HTERT RPE-1 (cell line): ENCODE measurements around the gene ABCB1.
"Not testable (repeated sequence)": the region's sequence is repeated elsewhere in the genome, so short reads cannot be mapped to it uniquely, and the experiment has no call there.

Source experiments
- in situ Hi-C: fragments of 300-500 bp; cut with MboI; formaldehyde crosslinking; loops from 4 replicates; pipeline ENCODE4 v1.14.3; 2020; ENCODE audit warnings: low sequenced_read_pairs

Gene ABCB1

DNA sequence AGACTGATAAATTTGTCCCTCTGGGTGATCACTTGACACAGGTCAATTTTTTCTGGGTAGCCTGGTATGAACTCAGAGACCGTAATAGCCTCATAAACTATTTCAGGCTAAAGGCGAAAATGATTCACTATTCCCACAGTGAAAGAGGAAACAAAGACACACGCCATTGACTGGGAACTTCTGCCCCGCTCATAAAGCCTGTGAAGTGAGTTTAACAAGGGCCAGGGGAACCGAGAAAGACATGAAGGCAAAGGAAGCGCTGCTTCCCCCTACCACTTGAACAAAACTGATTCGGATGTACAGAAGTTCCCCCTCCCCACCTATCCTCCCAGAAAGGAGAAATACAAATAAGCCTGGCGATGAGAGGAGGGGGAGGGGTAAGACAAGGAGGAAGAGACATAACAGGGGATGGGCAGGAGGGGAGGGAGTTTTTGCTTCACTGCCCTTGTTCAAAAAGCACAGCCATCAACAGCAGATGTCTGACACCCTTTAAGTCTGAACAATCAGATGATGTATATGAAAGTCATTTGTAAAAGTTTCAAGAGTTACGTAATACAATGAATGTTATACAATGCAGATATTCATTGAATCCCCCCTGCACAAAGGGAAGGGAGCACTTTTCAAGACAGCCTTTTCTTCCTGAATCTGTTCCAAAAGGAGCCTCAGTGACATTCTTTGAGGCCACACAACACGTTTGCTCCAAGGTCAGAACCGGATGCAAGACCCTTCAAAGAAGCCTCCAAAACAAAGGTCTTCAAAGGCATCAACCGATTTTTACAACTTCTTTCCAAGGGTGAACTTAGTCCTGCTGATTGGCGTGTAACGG is 125.9 kb downstream of the ABCB1 start:
- in situ Hi-C loops, result no loop called here

DNA sequence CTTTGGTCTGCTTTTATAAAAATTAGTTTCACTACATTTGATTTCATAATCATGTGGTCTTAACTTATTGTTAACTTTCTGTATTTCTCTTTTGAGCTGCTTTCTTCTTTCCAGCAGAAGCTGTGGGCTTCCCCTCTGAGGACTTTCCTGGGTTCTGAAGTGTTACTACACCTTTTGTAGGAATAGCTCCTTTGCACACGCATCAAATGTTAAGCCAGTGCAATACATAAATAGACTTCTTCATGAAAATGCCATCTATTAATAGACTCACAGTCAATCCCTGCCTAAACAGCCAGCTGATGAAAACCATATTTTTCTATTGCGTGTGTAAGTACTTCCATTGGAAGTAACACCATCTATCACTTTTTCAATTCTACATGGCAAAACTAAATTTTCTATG is 126.7 kb downstream of the ABCB1 start:
- in situ Hi-C loops, result no loop called here

DNA sequence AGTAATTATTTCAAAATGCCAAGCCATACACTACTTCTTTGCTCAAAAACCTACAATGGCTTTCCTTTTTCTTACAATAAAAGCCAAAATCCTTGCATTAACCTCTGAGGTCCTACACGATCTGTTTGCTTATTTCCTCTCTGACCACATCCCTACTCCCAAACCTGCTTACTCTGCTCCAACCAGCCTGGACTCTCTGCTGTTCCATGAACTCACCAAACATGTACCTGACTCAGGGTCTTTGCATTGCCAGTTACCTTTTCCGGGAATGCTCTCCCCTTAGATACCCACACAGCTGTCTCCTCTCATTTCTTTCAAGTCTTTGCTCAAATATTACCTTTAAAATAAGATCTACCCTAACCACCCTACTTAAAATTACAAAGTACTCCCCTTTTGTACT is 127.5 kb downstream of the ABCB1 start:
- in situ Hi-C loops, result no loop called here

DNA sequence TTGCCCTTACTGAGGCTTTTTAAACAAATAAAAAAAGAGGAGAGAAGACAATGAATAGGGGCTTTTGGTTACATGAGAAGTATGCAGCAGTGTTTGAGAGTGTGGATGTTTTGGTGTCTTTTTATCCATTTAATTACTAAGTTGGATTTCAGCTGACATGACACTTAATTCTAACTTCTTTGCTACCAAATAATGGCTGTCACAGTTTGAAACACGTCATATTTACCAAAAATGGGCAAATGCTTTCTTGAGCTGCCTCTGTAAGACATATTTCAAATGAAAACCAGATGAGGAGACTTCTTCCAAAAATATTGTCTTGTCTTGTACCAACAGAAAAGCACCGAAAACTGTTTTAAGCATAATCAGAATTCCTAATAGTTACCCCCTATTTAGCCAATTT is 129.2 kb downstream of the ABCB1 start:
- in situ Hi-C loops, result no loop called here

DNA sequence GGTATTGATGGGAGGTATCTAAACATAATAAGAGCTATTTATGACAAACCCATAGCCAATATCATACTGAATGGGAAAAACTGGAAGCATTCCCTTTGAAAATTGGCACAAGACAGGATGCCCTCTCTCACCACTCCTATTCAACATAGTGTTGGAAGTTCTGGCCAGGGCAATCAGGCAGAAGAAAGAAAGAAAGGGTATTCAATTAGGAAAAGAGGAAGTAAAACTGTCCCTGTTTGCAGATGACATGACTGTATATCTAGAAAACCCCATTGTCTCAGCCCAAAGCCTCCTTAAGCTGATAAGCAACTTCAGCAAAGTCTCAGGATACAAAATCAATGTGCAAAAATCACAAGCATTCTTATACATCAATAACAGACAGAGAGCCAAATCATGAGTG is 131.5 kb downstream of the ABCB1 start:
- in situ Hi-C loops, result not testable (repeated sequence)

DNA sequence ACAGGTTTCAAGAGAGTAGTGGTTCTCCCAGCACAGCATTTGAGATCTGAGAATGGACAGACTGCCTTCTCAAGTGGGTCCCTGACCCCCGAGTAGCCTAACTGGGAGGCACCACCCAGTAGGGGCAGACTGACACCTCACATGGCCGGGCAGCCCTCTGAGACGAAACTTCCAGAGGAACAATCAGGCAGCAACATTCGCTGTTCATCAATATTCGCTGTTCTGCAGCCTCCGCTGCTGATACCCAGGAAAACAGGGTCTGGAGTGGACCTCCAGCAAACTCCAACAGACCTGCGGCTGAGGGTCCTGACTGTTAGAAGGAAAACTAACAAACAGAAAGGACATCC is 135.2 kb downstream of the ABCB1 start:
- in situ Hi-C loops, result not testable (repeated sequence)

DNA sequence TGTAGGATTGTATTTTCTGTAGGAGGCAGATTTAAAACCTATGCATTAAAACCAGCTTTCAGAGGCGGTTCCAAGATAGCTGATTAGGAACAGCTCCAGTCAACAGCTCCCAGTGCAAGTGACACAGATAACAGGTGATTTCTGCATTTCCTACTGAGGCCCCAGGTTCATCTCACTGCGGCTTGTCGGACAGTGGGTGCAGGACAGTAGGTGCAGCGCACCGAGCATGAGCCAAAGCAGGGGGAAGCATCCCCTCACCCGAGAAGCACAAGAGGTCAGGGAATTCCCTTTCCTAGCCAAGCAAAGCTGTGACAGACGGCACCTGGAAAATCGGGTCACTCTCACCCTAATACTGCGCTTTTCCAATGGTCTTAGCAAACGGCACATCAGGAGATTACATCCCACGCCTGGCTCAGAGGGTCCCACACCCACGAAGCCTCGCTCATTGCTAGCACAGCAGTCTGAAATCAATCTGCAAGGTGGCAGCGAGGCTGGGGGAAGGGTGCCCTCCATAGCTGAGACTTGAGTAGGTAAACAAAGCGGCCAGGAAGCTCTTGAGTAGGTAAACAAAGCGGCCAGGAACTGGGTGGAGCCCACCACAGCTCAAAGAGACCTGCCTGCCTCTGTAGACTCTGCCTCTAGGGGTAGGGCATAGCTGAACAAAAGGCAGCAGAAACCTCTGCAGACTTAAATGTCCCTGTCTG is 135.7 kb downstream of the ABCB1 start:
- in situ Hi-C loops, result not testable (repeated sequence)

DNA sequence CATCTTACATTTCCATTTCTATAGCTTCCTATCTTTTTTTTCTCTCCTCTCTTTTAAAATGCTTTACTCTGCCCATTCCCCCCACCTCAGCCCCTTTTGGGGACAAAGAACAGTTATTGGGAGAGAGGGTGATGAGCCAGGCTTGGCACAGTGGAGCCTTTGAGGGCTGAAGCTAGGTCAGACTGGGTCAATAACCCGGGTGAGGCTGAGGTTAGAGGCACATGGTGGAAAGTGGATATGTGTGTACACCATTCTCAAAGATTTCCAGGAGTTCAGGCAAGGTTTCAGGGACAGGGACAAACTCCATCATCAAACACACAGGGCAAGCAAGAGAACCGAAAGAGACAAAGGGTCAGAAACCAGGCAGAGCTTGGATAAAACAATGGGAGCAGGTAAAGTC is 136.7 kb downstream of the ABCB1 start:
- in situ Hi-C loops, result no loop called here

DNA sequence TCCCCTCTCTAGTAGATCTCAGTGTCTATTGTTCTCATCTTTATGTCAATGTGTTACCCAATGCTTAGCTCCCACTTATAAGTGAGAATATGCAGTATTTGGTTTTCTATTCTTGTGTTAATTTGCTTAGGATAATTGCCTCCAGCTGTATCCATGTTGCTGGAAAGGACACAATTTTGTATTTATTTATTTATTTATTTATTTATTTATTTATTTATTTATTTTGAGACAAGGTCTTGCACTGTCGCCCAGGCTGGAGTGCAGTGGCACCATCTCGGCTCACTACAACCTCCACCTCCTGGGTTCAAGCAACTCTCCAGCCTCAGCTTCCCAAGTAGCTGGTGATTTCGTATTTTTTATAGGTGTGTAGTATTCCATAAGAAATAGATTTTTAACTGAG is 140.2 kb downstream of the ABCB1 start:
- in situ Hi-C loops, result not testable (repeated sequence)

DNA sequence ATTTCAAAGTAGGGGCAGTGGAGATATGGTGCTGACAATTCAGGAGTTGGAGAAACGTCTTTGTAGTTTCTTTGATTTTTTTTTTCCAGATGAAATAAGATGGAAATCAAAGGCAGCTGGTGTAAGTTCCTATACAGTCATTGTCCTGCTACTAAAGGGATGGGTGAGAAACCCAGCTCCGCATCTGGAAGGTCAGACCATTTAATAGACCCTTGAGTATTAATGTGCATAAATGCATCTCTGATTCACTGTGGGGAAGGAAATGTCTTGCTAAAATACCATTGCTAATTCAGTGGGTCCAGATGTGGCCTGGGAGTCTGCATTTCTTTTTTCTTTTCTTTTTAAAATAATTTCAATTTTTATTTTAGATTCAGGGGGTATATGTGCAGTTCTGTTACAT is 140.7 kb downstream of the ABCB1 start:
- in situ Hi-C loops, result no loop called here

DNA sequence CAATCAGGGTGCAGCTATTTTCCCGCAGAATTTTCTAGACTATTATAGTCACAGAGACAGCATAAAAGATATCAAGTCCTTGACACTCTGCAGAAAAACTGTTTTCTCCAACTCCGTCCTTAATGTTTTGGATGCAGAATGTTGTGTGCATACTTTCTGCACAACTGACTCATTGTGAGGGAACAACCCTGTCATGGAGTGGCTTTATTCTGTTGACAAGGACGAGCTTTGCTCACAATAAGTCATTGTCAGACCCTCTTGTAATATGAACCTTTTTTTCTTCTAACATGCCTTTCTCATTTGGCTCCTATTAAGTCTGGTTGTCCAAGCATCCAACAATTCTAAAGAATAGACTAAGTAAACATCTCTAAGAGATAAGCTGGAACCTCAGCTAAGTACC is 142.5 kb downstream of the ABCB1 start:
- in situ Hi-C loops, result no loop called here

DNA sequence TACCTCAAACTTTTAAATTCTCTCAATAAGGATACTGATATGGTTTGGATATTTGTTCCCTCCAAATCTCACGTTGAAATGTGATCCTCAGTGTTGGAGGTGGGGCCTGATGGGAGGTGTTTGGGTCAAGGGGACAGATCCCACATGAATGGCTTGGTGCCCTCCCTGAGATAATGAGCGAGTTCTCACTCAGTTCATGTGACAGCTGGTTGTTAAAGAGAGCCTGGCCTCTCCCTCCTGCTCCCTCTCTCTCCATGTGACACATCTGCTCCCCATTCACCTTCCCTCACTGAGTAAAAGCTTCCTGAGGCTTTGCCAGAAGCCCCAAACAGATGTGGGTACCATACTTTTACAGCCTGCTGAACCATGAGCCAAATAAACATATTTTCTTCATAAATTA is 144.4 kb downstream of the ABCB1 start:
- in situ Hi-C loops, result no loop called here
